Measurements from ENCODE around the gene RTEL1.
"Not testable (repeated sequence)": the region's sequence is repeated elsewhere in the genome, so short reads cannot be mapped to it uniquely, and the experiment has no call there.

RTEL1 gene

DNA sequence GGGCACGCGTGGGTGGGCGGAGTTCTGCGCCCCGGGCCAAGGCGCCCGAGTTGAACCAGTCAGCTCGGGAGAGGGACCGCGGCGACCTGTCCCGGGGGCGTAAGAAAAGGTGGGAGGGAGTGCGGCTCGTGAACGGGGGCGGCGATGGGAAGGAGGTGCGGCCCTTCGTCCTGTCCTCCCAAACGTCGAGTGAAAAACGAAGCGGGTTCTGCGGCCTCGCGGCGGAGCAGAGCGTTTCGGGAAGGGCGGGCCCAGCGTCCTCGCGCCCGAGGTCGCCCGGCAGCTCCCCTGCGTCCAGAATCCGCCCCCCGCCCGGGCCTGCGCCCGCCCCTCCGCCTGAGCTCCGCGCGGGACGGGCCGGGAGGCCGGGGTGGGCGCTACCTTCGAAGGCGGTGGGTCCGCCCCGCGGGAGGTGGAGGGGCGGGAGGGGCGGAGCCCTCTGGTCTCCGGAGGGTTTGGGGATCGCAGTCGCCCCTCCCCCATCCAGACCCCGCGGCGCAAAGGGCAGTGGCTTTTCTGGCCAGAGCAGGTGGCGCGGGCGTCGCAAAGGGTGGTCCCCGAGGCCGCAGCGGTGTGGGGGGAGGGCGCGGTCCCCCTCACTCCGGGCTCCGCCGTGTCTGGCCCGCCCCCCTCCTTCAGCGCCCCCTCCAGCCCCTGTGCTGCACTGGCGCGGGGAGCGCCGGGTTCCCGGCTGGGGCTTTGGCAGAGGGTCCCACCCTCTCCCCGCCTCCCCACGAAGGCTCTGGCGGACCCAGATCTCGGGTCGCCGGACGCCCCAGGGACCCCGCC, 5.7 kb upstream of the RTEL1 start:
- DNase-seq (ENCODE audit: low read depth in 2 of 2), result peak; percentile 38 to 40

DNA sequence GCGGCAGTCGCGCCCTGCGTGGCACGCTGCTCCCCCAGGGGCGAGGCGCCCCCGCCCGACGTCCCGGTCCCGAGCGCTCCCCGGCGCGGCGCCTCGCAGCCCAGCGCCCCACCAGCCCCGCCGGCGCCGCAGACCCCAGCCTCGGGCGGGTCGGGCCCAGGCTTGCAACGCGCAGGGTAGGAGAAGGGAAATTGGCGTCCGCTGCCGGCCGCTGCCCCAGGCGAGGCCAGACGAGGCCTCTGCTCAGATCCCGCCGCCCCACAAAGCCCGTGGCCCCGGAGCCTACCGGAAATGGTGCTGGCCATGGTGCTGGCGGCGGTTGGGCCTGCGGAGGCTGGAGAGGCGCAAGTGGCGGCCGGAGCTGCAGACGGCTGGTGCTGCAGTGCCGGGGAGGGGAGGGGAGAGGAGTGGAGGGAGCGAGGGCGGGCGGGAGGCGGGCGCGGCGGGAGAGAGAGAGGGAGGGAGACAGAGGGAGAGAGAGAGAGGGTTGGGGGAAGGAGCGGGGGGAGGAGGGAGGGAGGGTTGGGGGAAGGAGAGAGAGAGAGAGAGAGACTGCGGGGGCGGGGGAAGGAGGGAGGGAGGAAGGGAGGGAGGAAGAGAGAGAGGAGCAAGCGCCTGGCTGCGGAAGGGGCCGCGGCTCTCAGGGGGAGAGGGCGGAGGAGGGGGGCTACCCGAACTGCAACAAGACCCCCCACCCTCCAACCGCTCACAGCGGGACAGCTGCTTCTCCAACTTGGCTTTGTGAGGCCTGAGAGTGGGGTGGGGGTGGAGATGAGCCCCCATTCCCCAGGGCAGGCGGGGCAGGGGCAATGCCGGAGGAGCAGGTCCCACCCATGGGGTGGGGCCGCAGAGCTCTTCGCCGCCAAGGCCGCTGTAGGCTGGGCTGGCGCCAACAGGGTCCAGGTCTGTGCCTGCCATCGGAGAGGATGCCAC, 4.8 kb upstream of the RTEL1 start, which contains the start of gene STMN3:
TSS of gene STMN3 (minus strand) at position 384 of the 933 bp plus-strand sequence. CDS start at position 305, 79 bp downstream.
- DNase-seq (ENCODE audit: low read depth in 2 of 2), result peak; percentile 56

DNA sequence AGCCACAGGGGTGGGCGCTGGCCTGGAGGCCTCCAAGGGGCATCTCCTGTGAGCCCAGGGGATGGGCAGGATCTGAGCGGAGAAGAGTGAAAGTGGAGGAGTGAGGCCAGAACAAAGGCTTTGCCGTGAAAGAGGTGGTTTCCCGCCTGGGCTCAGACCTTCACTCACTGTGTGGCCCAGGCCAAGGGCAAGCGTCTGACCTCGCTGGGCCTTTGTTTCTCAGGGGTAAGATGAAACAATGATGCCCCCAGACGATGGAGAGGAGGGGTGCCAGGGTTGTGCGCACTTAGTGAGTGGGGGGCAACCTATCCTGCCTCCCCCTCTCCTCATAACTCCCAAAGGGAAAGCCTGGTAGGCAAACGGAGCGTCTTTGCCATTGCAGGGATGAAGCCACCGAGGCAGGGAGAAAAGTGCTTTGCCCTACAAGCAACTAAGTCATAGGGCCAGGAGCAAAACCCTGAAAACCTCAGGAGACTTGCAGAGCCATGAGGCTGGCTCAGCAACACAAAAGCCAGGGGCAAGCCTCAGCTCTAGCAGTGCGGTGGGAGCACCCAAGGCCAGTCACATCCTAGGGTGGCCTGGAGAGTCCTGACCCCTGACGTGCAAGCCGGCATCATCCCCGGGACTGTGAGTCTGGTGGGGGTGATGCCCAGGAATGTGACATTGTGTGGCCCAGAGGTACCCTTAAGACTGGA, 4.0 kb upstream of the RTEL1 start:
- no peak for DNase-seq (ENCODE audit: low read depth in 2 of 2)

DNA sequence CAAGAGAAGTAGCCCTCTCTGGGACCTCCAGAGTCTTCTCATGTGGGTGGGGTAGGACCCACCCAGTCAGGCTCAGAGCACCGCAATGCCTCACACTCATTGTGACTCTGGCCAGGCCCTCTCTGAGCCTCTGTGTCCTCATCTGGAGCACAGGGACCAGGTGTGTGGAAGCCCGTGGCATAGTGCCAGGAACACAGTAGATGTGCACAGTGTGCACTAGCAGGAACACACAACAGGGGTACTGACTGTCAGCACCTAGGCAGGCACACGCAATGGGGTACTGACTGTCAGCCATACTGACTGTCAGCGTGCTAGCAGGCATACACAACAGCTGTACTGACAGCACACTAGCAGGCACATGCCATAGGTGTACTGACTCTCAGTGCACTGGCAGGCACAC, 2.9 kb upstream of the RTEL1 start:
- DNase-seq (ENCODE audit: low read depth in 2 of 2), result no peak

DNA sequence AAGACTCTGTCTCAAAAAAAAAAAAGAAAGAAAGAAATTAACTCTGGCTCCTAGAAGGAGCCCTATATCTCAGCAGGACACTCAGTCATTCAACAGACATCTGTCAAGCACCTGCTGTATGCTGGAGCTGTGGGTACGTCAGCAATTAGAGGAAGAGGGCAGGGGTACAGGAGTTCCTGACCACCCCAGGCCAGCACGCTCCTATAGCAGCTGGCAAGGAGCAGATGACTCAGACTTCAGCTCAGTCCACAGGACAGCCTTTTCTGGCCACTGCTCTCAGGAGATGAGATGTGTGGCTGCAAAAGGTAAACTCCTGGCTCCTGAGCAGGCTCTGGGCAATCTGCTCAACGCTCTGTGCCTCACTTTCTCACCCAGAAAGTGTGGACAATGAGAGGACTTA, 1.7 kb upstream of the RTEL1 start:
- DNase-seq (ENCODE audit: low read depth in 2 of 2), result no peak

DNA sequence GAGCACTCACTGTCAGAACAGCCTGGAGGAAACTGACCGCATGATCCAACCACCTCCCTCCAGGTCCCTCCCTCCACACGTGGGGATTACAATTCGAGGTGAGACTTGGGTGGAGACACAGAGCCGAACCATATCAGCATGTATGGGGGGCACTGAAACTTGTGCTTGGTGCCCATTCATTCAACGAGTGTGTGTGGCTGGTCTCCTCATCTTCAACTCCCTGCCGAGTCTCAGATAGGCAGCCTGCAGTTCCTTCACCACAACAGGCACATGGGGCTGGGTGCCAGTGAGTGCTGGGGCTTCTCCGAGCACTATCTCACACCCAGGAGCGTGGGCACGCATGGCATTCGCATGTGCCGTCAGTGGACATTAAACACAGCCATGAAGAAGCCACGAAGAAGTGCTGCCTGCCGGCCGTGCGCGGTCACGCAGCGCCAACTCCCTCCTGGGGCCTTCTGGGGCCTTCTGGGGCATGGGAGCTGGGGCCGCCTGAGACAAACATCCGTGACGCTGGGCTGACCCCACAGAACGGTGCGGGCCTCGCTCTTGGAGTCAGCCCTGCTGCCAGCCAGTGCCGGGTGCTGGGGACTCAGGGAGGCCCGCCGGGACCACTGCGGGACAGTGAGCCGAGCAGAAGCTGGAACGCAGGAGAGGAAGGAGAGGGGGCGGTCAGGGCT, 714 bp upstream of the RTEL1 start:
- DNase-seq (ENCODE audit: low read depth in 2 of 2), result no peak

DNA sequence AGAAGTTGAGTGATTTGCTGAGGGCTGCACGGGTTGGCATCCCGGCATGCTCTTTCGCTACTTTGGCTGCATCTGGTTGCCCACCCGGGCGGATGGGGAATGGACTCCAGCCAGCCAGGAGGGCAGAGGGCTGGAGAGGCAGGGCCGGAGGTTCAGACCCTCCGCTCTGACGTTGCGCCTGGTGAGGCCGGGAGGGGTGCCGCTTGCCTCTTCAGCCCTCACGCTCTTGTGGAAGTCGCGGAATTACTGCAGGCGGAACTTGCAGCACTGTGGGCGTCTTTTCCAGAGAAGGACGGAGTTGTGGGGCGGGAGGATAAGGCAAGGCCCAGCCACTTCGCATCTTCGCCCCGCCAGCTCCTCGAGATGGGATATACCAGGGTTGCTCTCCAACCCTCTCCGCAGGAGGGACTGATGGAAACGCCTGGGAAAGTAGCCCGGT, 656 bp downstream of the RTEL1 start:
- no peak for DNase-seq (ENCODE audit: low read depth in 2 of 2)

DNA sequence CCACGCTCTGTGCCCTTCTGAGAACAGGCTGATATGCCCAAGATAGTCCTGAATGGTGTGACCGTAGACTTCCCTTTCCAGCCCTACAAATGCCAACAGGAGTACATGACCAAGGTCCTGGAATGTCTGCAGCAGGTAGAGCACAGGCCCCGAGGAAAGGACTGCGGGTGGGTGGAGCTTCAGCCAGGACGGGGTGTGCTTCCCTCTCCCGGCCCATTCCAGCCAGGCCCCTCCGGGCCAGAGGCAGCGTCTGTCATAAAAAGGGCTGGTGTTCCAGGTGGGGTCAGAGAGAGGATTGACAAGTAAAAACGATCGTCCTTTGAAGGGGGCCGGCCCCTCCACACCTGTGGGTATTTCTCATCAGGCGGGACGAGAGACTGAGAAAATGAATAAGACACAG, 1.3 kb downstream of the RTEL1 start:
- DNase-seq (ENCODE audit: low read depth in 2 of 2), result no peak

DNA sequence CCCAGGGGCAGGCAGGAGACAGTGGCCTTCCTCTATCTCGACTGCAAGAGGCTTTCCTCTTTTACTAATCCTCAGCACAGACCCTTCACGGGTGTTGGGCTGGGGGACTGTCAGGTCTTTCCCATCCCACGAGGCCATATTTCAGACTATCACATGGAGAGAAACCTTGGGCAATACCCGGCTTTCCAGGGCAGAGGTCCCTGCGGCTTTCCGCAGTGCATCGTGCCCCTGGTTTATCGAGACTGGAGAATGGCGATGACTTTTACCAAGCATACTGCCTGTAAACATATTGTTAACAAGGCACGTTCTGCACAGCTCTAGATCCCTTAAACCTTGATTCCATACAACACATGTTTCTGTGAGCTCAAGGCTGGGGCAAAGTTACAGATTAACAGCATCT, 2.1 kb downstream of the RTEL1 start:
- DNase-seq (ENCODE audit: low read depth in 2 of 2), result not testable (repeated sequence)

DNA sequence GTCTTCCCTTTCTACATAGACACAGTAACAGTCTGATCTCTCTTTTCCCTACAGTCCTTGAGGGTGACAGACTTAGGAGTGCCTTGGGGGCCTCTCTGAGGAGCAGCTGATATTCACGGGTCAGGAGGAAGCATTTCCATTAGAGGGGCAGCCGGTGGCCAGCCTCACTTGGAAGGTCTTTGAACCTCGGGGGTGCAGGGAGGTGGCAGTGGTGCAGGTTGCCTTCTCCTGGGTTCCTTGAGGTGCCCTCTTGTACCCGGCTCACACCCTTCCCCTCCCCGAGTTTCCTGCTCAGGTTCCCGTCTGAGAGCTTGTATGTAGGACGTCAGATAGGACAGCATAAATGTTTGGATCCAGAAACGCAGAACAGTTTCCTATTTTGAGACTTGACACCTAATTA, 2.5 kb downstream of the RTEL1 start:
- no peak for DNase-seq (ENCODE audit: low read depth in 2 of 2)

DNA sequence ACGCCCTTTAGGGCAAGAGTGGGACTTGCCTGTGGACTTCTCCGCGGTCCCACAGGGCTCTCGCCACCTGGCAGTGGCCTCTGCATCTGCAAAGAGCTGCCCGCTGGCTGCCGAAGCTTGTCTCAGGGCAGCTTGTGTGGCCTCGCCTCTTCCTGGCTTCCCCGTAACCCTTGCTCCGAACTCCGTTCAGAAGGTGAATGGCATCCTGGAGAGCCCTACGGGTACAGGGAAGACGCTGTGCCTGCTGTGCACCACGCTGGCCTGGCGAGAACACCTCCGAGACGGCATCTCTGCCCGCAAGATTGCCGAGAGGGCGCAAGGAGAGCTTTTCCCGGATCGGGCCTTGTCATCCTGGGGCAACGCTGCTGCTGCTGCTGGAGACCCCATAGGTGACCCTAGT, 3.0 kb downstream of the RTEL1 start:
- DNase-seq (ENCODE audit: low read depth in 2 of 2), result no peak

DNA sequence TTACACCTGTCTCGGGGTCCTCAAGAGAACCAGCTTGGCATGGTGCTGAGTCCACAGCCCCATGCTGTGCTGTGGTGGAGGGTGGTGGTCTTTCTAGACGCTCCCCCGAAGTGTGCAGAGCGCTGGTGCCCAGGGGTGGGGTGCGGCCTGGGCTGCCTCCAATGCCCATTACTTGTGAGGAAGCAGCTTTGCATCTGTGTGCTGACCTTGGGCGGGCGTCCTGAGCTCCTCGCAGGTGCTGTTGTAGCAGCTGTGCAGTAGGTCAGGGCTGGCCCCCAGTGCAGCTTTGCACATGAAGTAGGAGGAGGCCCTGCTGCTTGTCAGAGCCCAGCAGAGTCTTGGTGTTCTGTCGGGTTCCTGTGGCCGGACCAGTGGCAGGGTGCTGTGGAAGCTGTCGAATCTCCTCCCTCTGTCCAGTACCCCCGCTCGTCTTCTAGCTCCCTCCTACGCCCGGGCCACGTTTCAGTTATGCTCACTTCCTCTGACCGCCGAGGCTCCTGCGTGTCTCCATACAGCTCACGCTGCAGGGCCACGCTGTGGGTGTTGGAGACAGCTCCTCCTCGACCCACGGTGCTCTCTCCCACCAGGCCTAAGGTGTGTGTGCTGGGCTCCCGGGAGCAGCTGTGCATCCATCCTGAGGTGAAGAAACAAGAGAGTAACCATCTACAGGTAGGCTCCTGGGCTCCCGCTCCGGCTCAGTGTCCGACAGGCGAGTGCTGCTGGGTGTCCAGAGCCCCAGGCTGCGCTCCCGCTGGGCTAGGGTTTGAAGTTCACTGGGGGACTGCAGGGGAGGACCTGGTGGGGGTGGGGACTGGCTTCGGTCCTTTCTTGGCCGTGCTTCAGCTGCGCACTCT, 4.1 kb downstream of the RTEL1 start:
- DNase-seq (ENCODE audit: low read depth in 2 of 2), result no peak

DNA sequence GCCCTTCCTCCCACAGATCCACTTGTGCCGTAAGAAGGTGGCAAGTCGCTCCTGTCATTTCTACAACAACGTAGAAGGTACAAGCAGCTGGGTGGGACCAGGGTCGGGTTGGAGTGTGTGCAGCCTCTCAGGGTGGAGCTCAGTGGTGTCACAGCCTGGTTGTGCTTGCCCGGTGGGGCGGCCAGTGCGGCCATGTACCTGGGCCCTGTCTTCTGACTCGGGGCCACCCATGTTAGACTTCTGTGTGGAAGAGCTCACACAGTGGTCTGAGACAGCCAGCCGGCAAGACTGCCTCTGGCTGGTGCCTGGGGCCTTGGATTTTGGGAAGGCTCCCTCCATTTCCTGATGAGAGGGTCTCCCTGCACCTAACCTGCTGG, 4.7 kb downstream of the RTEL1 start:
- no peak for DNase-seq (ENCODE audit: low read depth in 2 of 2)

DNA sequence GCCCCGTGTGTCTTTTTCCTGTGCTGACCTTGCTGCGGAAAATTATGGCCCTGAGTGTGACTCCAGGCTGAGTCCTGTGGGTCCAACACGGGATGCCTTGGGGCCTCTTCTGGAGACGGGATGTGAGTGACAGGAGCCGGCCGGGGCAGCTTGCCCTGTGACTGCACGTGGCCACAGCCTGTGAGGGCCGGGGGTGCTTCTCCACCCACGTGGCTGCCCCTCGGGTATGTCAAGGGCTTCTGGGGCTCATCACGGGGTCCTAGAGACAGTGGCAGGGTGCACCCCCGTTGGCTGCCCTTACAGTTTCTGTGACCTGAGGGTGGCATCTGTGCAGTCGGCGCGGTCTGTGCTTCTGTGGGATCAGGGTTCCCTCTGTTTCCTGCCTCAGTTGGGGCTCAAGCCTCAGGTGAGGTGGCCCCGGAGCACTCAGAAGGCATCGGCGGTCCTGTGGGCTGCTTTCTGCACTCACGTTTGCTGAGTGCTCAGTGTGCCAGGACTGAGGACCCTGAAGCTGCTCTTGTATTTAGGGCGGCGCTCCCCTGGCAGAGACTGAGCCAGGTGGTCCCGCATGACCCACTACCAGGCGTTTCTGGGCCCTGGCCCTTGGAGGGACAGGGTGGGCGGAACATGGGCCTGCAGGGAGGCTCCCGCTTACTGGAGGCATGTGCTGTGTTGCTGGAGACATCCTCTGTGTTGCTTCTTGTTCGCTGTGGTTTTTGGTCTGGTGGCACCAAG, 5.4 kb downstream of the RTEL1 start:
- DNase-seq (ENCODE audit: low read depth in 2 of 2), result no peak

DNA sequence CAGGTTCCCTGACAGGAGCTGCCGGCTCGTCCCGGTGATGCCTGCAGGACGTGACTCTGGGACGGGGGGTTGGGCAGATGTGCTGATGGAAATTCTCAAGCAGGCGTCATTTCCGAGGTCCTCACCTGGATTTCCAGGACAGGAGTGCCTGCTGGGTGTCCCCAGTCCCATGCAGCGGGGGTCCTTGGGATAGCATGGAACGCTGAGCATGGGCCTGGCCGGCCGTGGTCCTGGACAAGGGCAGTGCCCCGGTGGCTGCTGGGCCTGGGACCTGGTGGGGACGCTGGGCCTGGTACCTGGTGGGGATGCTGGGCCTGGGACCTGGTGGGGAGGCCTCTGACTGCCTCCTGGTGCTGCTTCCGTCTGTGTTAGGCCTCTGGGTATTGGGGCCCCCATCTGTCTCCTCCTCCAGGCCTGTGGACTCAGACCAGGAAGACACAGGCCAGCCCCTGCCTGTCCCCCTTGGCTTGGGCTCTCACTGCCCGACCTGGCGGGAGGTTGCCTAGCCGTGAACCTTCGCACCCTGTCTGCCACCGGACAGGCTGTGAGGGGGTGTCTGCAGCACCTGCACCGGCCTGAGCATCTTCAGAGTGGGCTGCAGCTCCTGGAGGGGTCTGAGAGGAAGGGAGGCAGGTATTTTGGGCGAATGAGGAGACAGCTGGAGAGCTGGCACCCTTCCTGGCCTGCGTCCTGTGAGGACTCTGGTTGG, 6.2 kb downstream of the RTEL1 start:
- no peak for DNase-seq (ENCODE audit: low read depth in 2 of 2)

DNA sequence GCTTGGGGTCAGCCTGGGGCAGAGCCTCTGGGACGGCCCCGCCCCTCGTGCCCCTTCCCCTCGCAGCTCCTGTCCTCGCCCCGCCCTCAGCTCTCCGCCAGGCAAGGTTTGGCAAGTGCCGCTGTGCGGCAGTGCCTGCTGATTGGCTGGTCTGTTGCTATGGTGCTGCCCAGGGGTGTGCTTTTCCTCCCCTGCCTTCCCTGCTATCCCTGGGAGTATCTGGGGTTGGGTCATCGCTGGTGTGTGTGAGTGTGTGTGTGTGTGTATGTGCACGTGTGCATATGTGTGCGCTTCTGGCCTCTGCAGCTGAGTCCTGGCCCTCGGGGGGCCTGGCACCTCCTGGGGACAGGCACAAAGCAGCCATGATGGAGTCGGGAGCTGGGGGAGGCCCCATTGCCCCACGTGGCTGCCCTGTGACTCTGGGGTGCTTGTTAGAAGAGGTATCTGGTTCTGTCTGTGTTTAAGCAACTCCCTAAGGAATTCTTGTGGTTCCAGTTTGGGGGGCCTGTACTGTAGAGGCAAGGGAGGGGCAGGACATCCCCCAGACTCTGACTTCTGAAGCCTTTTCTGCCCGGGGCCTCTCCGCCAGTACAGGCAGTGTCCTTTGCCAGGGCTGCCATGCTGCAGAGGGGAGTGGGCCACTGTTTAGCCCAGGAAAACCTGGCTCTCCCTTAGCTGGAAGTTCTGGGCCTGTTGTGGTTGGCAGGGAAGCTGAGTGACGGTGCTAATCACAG, 6.9 kb downstream of the RTEL1 start:
- DNase-seq (ENCODE audit: low read depth in 2 of 2), result no peak

DNA sequence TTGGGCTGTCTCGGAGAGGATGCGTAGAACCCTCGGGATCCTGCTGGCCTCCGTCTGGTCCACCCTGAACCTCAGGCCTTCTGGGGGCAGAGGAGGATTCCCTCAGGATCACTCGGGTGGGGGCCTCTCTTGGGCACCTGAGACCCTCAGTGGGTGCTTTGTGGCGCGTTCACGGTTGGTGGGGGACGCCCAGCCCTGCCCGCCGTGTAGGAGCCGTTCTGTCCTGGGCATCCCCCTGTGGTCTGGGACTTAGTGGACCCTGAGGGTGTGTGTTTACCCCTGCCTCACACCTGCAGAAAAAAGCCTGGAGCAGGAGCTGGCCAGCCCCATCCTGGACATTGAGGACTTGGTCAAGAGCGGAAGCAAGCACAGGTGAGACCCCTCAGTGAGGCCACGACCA, 7.6 kb downstream of the RTEL1 start:
- DNase-seq (ENCODE audit: low read depth in 2 of 2), result no peak

DNA sequence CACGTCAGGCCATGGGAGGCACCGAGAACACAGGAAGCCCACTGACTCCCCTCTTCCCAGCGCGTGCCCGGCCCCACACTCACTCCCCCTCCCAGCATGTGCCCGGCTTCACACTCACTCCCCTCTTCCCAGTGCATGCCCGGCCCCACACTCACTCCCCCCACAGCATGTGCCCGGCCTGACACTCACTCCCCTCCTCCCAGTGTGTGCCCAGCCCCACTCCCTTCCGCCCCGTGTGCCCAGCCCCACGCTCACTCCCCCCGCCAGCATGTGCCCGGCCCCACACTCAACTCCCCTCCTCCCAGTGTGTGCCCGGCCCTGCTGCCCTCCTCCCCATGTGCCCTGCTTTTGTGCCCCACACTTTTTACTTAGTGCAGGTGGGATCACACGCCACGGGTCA, 9.7 kb downstream of the RTEL1 start:
- no peak for DNase-seq (ENCODE audit: low read depth in 2 of 2)

DNA sequence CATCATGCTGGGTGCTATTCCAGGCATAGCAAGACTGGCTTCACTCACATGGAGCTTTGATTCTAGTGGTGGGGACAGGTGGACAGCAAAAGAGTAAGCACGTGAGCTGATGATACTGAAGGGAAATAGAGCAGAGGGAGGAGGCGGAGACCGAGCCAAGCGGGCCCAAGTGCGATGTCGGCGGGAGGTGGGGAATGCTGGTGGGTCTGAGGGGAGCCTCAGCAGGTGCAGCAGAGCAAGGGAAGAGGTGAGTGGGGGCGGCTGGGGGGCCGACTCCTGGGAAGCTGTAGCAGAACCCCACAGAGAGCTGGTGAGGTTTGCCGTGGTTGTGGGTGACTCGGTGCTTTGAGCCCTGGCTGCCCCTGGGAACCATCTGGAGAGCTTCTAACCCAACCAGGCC, 10.2 kb downstream of the RTEL1 start:
- DNase-seq (ENCODE audit: low read depth in 2 of 2), result no peak
